Osteoblast (primary cell): ENCODE data around the gene DCUN1D3. TPM values are rescaled to one million over a fixed set of nuclear protein-coding genes. Genes with fewer than 3 reads are reported as not detected.
"Not testable (repeated sequence)": the region's sequence is repeated elsewhere in the genome, so short reads cannot be mapped to it uniquely, and the experiment has no call there.

Source experiments
- DNase-seq: peaks from one replicate; pipeline ENCODE4 v3.0.0; 2011; ENCODE audit warnings: low spot score, mixed read lengths; ENCODE audit not compliant: insufficient read length; ENCODE audit errors: missing footprints
- H2AFZ ChIP-seq: 2 replicates; pipeline ENCODE4 v1.6.0; 2011; ENCODE audit warnings: mild to moderate bottlenecking, low read length
- H3K27ac ChIP-seq: 2 replicates; pipeline ENCODE4 v1.5.1; 2011; ENCODE audit warnings: mild to moderate bottlenecking, low read depth, low read length, moderate library complexity
- H3K27me3 ChIP-seq: 2 replicates; pipeline ENCODE4 v1.6.0; 2012; ENCODE audit warnings: mild to moderate bottlenecking, control low read depth, inconsistent platforms, low read length, moderate library complexity; ENCODE audit not compliant: insufficient read depth
- H3K36me3 ChIP-seq: 2 replicates; pipeline ENCODE4 v1.5.1; 2011; ENCODE audit warnings: mild to moderate bottlenecking, low read length, control low read depth, moderate library complexity; ENCODE audit not compliant: insufficient read depth
- H3K4me1 ChIP-seq: 2 replicates; pipeline ENCODE4 v1.5.1; 2011; ENCODE audit warnings: mild to moderate bottlenecking, low read length, control low read depth, moderate library complexity; ENCODE audit not compliant: insufficient read depth
- H3K4me2 ChIP-seq: 2 replicates; pipeline ENCODE4 v1.6.0; 2011; ENCODE audit warnings: mild to moderate bottlenecking, low read length; ENCODE audit not compliant: insufficient read depth
- H3K4me3 ChIP-seq: fragments of 200-600 bp; sonication (generic); 3 replicates; pipeline ENCODE4 v1.5.1; 2012; ENCODE audit warnings: mild to moderate bottlenecking, low read length, inconsistent platforms; ENCODE audit not compliant: insufficient read depth
- H3K79me2 ChIP-seq: 2 replicates; pipeline ENCODE4 v1.6.0; 2012; ENCODE audit warnings: mild to moderate bottlenecking, low read length, control low read depth, inconsistent platforms; ENCODE audit not compliant: insufficient read depth
- H3K9me3 ChIP-seq: 2 replicates; pipeline ENCODE4 v1.5.1; 2011; ENCODE audit warnings: low read depth, low read length, control low read depth
- H4K20me1 ChIP-seq: 2 replicates; pipeline ENCODE4 v1.6.0; 2012; ENCODE audit warnings: mild to moderate bottlenecking, low read length, control low read depth; ENCODE audit not compliant: insufficient read depth
- CTCF ChIP-seq: IDR thresholded peaks from 2 replicates; pipeline ENCODE4 v1.5.1; 2011; ENCODE audit warnings: mild to moderate bottlenecking, low read depth, low read length, moderate library complexity; ENCODE audit errors: extremely low read depth
- total RNA-seq: library from RNA; depleted of rRNA; stranded (reverse); fragments of >200 nt; gene quantifications from 2 replicates; pipeline ENCODE4 v1.2.3, GENCODE V29; 2012

Gene DCUN1D3
- total RNA-seq, 1 donor, result 33.7 TPM

GRCh38 chr16:20931066-20931600 is 31.0 kb upstream of the DCUN1D3 start:
- no peaks in the 10 kb centered on the region for H3K36me3 ChIP-seq
- H3K4me1 ChIP-seq, result no peaks in the 10 kb centered on the region
- no peaks in the 10 kb centered on the region for H3K9me3 ChIP-seq
- no peak for TF ChIP-seq CTCF
- H4K20me1 ChIP-seq, result no peaks in the 10 kb centered on the region
- no peak overlapping the region for H3K4me2 ChIP-seq
- no peak for DNase-seq
- no peak overlapping the region for H3K4me3 ChIP-seq
- H3K27me3 ChIP-seq, result no peaks in the 10 kb centered on the region
- no peaks in the 10 kb centered on the region for H3K79me2 ChIP-seq
- H3K27ac ChIP-seq, result no peak overlapping the region
- no peak overlapping the region for H2AFZ ChIP-seq

- H2AFZ ChIP-seq, result no peak overlapping the region
- DNase-seq, result no peak
- H3K27me3 ChIP-seq, result no peaks in the 10 kb centered on the region
- no peaks in the 10 kb centered on the region for H3K79me2 ChIP-seq
- H4K20me1 ChIP-seq, result no peaks in the 10 kb centered on the region
- H3K27ac ChIP-seq, result no peak overlapping the region
- no peaks in the 10 kb centered on the region for H3K36me3 ChIP-seq
- H3K4me2 ChIP-seq, result no peak overlapping the region
- no peak overlapping the region for H3K4me3 ChIP-seq
- no peaks in the 10 kb centered on the region for H3K4me1 ChIP-seq
- no peak for TF ChIP-seq CTCF
- no peaks in the 10 kb centered on the region for H3K9me3 ChIP-seq
Measured at GRCh38 chr16:20930365-20930690, 30.2 kb upstream of the DCUN1D3 start.

GRCh38 chr16:20929676-20930364 is 29.7 kb upstream of the DCUN1D3 start:
- not testable (repeated sequence) for H3K4me3 ChIP-seq, H3K27ac ChIP-seq, H3K9me3 ChIP-seq, H3K36me3 ChIP-seq, H3K4me1 ChIP-seq, H3K4me2 ChIP-seq, H2AFZ ChIP-seq, H3K27me3 ChIP-seq, H3K79me2 ChIP-seq, DNase-seq, H4K20me1 ChIP-seq

- H3K9me3 ChIP-seq, result no peaks in the 10 kb centered on the region
- DNase-seq, result no peak
- H3K27me3 ChIP-seq, result no peaks in the 10 kb centered on the region
- H3K4me2 ChIP-seq, result no peak overlapping the region
- H2AFZ ChIP-seq, result no peak overlapping the region
- no peaks in the 10 kb centered on the region for H3K4me1 ChIP-seq
- no peaks in the 10 kb centered on the region for H3K79me2 ChIP-seq
- no peaks in the 10 kb centered on the region for H4K20me1 ChIP-seq
- H3K4me3 ChIP-seq, result no peak overlapping the region
- TF ChIP-seq CTCF, result no peak
- peaks cover 3% of the 10 kb centered on the region for H3K36me3 ChIP-seq
- H3K27ac ChIP-seq, result no peak overlapping the region
Measured at GRCh38 chr16:20928774-20929411, 28.7 kb upstream of the DCUN1D3 start.
